Large intestine (tissue), 12 donors: ENCODE data around the gene GJA3. TPM values are rescaled to one million over a fixed set of nuclear protein-coding genes. Genes with fewer than 3 reads are reported as not detected.

ENCODE experiments used
- DNase-seq, 2 donors: peaks; one replicate each; pipeline versions ENCODE4 v3.0.0 to v3.0.0-alpha.2; 2013
- H3K27ac ChIP-seq: one replicate; pipeline ENCODE4 v1.5.1; 2013; ENCODE audit warnings: low read length
- H3K27me3 ChIP-seq: 2 replicates; pipeline ENCODE4 v1.6.1; 2013; ENCODE audit warnings: low read length; ENCODE audit not compliant: control insufficient read depth, insufficient read depth
- H3K36me3 ChIP-seq: 2 replicates; pipeline ENCODE4 v1.6.1; 2013; ENCODE audit warnings: low read length; ENCODE audit not compliant: control insufficient read depth, insufficient read depth
- H3K4me1 ChIP-seq: one replicate; pipeline ENCODE4 v1.6.1; 2013; ENCODE audit warnings: low read length; ENCODE audit not compliant: control insufficient read depth, insufficient read depth
- H3K4me3 ChIP-seq: one replicate; pipeline ENCODE4 v1.5.1; 2013; ENCODE audit warnings: low read length
- H3K9me3 ChIP-seq: one replicate; pipeline ENCODE4 v1.6.1; 2013; ENCODE audit warnings: mild to moderate bottlenecking, low read depth, low read length, moderate library complexity; ENCODE audit not compliant: control insufficient read depth
- WGBS: methylation state at CpG from one replicate; pipeline ENCODE4 v1.1.5; 2013; ENCODE audit warnings: low lambda C conversion rate; ENCODE audit not compliant: insufficient coverage; 5-methylcytosine and 5-hydroxymethylcytosine counted together
- long read RNA-seq, 11 donors: transcript quantifications; one replicate each; lab custom pipeline, GENCODE V29; 2026
- polyA plus RNA-seq: library from polyadenylated mRNA; unstranded; fragments of 120-200 nt; gene quantifications from one replicate; pipeline ENCODE4 v1.2.1, GENCODE V29; 2013

Gene GJA3
- 0.13 TPM for polyA plus RNA-seq
- long read RNA-seq, donor 1, result 0 reads
- long read RNA-seq, donor 2, result 0 reads
- long read RNA-seq, donor 3, result 0 reads
- long read RNA-seq, donor 4, result 0 reads
- long read RNA-seq, donor 5, result 0 reads
- long read RNA-seq, donor 6, result 0 reads
- long read RNA-seq, donor 7, result 0 reads
- long read RNA-seq, donor 8, result 0 reads
- long read RNA-seq, donor 9, result 0 reads
- long read RNA-seq, donor 10, result 0 reads
- long read RNA-seq, donor 11, result 0 reads

- peaks cover 62% of the 10 kb centered on the region for H3K27me3 ChIP-seq
- no peak within 1 kb of the TSS for H3K4me3 ChIP-seq
- no peaks in the 10 kb centered on the region for H3K36me3 ChIP-seq
- peaks cover 2% of the 10 kb centered on the region for H3K4me1 ChIP-seq
- no CpG with 5 or more reads among the region's 93 CpGs for WGBS
- H3K27ac ChIP-seq, result no peak within 1 kb of the TSS
- DNase-seq, result peak in 1 of 2 donors; percentile 54
- no peaks in the 10 kb centered on the region for H3K9me3 ChIP-seq
These were observed at the start of gene GJA3 for GRCh38 chr13:20160306-20161274. TSS of gene GJA3 (minus strand) at chr13:20161052. CDS start at chr13:20143288, 17,764 bp downstream.

- Histone ChIP-seq H3K4me1 (no peaks in the 10 kb centered on the region), H3K27me3 (peaks cover 9% of the 10 kb centered on the region), H3K27ac (no peak overlapping the region), H3K36me3 (no peaks in the 10 kb centered on the region), H3K4me3 (no peak overlapping the region), H3K9me3 (no peaks in the 10 kb centered on the region)
- DNase-seq, result no peak
- WGBS, result no CpG with 5 or more reads among the region's 1 CpG
These were observed 49.1 kb upstream of the GJA3 start for GRCh38 chr13:20209948-20210347.

GRCh38 chr13:20206698-20207235 is 45.9 kb upstream of the GJA3 start:
- H3K36me3 ChIP-seq, result no peaks in the 10 kb centered on the region
- H3K4me1 ChIP-seq, result no peaks in the 10 kb centered on the region
- H3K27ac ChIP-seq, result no peak overlapping the region
- no peak overlapping the region for H3K4me3 ChIP-seq
- DNase-seq, result no peak
- H3K27me3 ChIP-seq, result peaks cover 11% of the 10 kb centered on the region
- H3K9me3 ChIP-seq, result no peaks in the 10 kb centered on the region
- 72% methylated on average over 5 of the region's 16 CpGs for WGBS

DNA sequence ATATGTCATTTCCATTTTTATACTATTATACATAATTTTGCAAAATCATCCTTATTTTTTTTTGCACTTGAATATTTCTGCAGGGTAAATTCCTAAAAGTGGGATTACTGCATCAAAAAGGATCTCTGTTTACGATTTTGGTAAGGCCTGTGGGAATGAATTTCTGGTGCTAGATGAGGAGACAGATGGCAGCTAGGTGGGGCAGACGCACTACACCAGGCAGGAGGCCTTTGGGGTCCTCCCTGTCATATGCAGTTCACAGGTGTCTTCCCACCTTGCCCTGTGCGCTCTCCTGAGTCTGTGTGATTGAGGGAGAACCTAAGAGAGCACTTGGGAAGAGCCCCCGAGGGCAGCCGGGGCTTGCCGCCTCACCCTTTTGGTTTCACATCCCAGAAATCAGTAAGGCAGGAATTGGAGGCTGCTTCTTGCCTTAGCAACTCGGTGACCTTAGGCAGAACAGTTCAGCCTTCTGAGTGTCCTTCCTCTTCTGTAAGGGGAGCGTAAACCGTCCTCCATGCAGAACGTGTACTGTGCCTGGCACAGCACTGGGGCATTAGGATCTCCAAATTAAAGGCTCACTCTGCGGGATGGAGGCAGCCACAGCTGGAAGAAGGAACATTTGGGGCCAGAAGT is 45.3 kb upstream of the GJA3 start:
- Histone ChIP-seq H3K4me3 (no peak overlapping the region), H3K9me3 (no peaks in the 10 kb centered on the region), H3K27me3 (peaks cover 11% of the 10 kb centered on the region), H3K27ac (no peak overlapping the region), H3K4me1 (no peaks in the 10 kb centered on the region), H3K36me3 (no peaks in the 10 kb centered on the region)
- DNase-seq, result no peak
- no CpG with 5 or more reads among the region's 11 CpGs for WGBS

- H3K9me3 ChIP-seq, result no peaks in the 10 kb centered on the region
- H3K4me3 ChIP-seq, result no peak overlapping the region
- H3K36me3 ChIP-seq, result no peaks in the 10 kb centered on the region
- peaks cover 35% of the 10 kb centered on the region for H3K27me3 ChIP-seq
- H3K4me1 ChIP-seq, result peaks cover 14% of the 10 kb centered on the region
- DNase-seq, result peak; percentile 61 to 82
- 38% methylated on average over 1 of the region's 1 CpG for WGBS
- H3K27ac ChIP-seq, result no peak overlapping the region
These were observed 37.9 kb upstream of the GJA3 start for GRCh38 chr13:20198781-20199180.

DNA sequence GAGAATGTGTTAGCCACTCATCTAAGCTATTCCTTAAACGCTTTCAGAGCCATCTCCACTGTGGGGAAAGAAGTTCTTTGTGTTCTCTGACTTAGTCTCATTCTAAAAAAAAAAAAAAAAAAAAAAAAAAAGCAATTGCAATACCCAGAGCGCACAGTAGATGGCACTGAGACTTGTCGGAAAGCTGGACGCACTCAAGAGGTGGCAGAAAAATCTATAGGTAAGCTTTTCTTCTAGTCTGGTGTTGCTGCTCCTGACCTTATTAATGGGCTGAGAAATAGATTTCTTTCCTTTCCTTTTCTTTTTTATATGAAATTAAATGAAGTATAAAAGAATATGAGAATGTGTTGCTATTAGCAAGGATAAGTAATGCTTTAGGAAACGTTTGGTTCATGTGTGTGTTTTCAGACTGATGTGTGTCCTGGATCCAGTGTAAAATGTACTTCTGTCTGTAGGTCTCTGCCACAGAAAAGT is 36.5 kb upstream of the GJA3 start:
- peaks cover 43% of the 10 kb centered on the region for H3K27me3 ChIP-seq
- H3K4me3 ChIP-seq, result no peak overlapping the region
- 36% methylated on average over 2 of the region's 5 CpGs for WGBS
- peaks cover 6% of the 10 kb centered on the region for H3K9me3 ChIP-seq
- peaks cover 21% of the 10 kb centered on the region for H3K4me1 ChIP-seq
- DNase-seq, result peak in 1 of 2 donors; percentile 31
- H3K36me3 ChIP-seq, result no peaks in the 10 kb centered on the region
- H3K27ac ChIP-seq, result no peak overlapping the region

- Histone ChIP-seq H3K4me3 (no peak overlapping the region), H3K4me1 (peaks cover 27% of the 10 kb centered on the region), H3K9me3 (peaks cover 6% of the 10 kb centered on the region), H3K36me3 (no peaks in the 10 kb centered on the region), H3K27ac (no peak overlapping the region), H3K27me3 (peaks cover 59% of the 10 kb centered on the region)
- no peak for DNase-seq
- 96% methylated on average over 4 of the region's 8 CpGs for WGBS
These were observed 34.9 kb upstream of the GJA3 start for GRCh38 chr13:20195801-20196200.

DNA sequence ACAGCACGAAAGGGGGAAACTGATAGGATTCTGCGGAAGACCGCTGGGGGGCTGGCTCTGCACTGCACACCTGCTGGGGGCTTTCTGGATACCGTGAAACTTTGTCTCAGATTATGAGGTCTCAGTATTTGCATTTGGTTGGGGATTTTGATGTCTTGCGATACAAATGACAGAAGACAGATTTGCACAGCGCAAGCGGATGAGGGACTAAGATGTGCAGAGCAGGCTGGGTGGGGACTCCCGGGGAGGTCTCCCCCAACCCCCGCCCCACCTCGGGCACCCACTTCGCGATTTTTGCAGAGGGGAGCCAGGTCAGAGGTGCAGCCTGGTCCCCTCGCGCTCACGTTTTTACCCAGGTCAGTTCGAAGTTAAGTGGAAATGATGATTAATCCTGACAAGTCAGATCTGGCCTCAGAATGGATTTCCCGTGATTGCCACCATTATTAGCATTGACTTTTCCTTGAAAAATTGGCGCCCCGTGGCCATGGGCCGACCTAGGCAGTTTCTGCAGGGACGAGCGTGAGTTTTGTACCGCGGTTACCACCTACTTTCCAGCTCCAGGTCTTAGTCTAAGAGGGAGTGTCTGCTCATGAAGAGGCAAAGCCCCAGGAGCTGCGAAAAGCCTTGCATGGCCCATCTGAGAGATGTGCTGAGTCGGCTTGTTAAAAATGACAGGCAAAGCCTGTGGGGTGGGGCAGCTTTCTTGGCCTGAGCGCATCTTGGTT is 33.2 kb upstream of the GJA3 start:
- Histone ChIP-seq H3K27ac (no peak overlapping the region), H3K4me1 (peaks cover 32% of the 10 kb centered on the region), H3K9me3 (peaks cover 6% of the 10 kb centered on the region), H3K4me3 (no peak overlapping the region), H3K36me3 (no peaks in the 10 kb centered on the region), H3K27me3 (peaks cover 68% of the 10 kb centered on the region)
- DNase-seq, result no peak
- no CpG with 5 or more reads among the region's 27 CpGs for WGBS

DNA sequence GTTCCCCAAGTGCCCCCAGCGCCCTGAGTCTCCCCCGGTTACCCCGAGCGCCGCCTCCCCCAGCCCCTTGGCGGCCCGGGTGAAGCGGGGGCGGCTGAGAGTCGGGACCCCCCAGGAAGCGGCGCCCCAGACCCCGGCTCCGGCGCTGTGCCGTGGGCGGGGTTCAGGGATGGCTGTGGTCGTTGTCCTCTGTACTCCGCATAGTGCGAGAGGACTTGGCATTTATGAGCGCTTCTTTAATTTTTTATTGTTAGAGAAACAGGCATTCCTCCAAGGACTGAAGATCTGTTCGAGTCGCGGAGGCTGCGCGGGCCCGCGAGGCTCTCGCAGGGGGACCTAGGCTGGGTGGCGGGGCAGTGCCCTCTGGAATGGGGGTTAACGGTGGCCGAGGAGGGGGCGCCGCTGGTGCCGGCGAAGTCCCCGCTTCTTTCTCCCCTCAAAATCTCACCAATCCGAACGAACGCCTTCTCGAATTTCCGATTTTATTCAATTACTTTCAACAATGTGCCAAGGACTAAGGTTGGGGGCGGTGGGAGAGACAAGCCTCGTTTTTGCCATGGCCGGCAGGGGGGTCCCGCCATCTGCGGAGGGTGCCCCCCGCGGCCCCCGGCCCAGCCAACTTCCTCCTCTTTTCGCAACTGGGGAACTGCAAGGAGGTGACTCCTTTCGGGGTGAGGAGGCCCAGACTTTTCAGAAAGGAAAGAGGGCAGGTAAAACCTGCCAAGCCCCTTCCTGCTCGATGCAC is 32.5 kb upstream of the GJA3 start:
- H3K36me3 ChIP-seq, result no peaks in the 10 kb centered on the region
- peaks cover 6% of the 10 kb centered on the region for H3K9me3 ChIP-seq
- no CpG with 5 or more reads among the region's 53 CpGs for WGBS
- no peak overlapping the region for H3K27ac ChIP-seq
- DNase-seq, result peak in 1 of 2 donors; percentile 20
- H3K4me3 ChIP-seq, result peak overlapping the region; percentile 9
- peaks cover 31% of the 10 kb centered on the region for H3K4me1 ChIP-seq
- peaks cover 69% of the 10 kb centered on the region for H3K27me3 ChIP-seq
